IPS-18c (cell line): ENCODE results near the gene RGS7.

ENCODE experiments used
- H3K4me3 ChIP-seq: 2 replicates; pipeline ENCODE4 v1.7.0; 2013; ENCODE audit warnings: low read depth, mild to moderate bottlenecking, low read length, moderate library complexity; ENCODE audit not compliant: insufficient read depth
- H3K9me3 ChIP-seq: one replicate; pipeline ENCODE4 v1.6.1; 2013; ENCODE audit warnings: mild to moderate bottlenecking, low read length, moderate library complexity; ENCODE audit not compliant: control insufficient read depth, insufficient read depth

RGS7 gene

GRCh38 chr1:241351841-241352240 is 5.2 kb downstream of the RGS7 start:
- no peaks in the 10 kb centered on the region for H3K9me3 ChIP-seq
- no peak overlapping the region for H3K4me3 ChIP-seq

- Histone ChIP-seq H3K9me3 (no peaks in the 10 kb centered on the region), H3K4me3 (no peak overlapping the region)
Measured at GRCh38 chr1:241343956-241344355, 13.0 kb downstream of the RGS7 start.

- H3K4me3 ChIP-seq = no peak overlapping the region
Measured at GRCh38 chr1:241336335-241336734, 20.7 kb downstream of the RGS7 start.

GRCh38 chr1:241332987-241333386 is 24.0 kb downstream of the RGS7 start:
- Histone ChIP-seq H3K4me3 (no peak overlapping the region), H3K9me3 (no peaks in the 10 kb centered on the region)

More at GRCh38 chr1:241336335-241336734, 20.7 kb downstream of the RGS7 start:
- no peaks in the 10 kb centered on the region for H3K9me3 ChIP-seq

GRCh38 chr1:241332037-241332409 is 25.0 kb downstream of the RGS7 start:
- Histone ChIP-seq H3K9me3 (no peaks in the 10 kb centered on the region), H3K4me3 (no peak overlapping the region)

GRCh38 chr1:241331328-241332036 is 25.5 kb downstream of the RGS7 start:
- Histone ChIP-seq H3K9me3 (no peaks in the 10 kb centered on the region), H3K4me3 (no peak overlapping the region)

GRCh38 chr1:241330619-241331327 is 26.2 kb downstream of the RGS7 start:
- no peaks in the 10 kb centered on the region for H3K9me3 ChIP-seq

GRCh38 chr1:241325456-241325855 is 31.5 kb downstream of the RGS7 start:
- no peaks in the 10 kb centered on the region for H3K9me3 ChIP-seq

More at GRCh38 chr1:241330619-241331327, 26.2 kb downstream of the RGS7 start:
- no peak overlapping the region for H3K4me3 ChIP-seq

GRCh38 chr1:241323514-241324195 is 33.4 kb downstream of the RGS7 start:
- no peaks in the 10 kb centered on the region for H3K9me3 ChIP-seq
- no peak overlapping the region for H3K4me3 ChIP-seq

More at GRCh38 chr1:241325456-241325855, 31.5 kb downstream of the RGS7 start:
- H3K4me3 ChIP-seq = no peak overlapping the region

- Histone ChIP-seq H3K9me3 (no peaks in the 10 kb centered on the region), H3K4me3 (no peak overlapping the region)
Measured at GRCh38 chr1:241317676-241318075, 39.3 kb downstream of the RGS7 start.

GRCh38 chr1:241316372-241316771 is 40.6 kb downstream of the RGS7 start:
- Histone ChIP-seq H3K4me3 (no peak overlapping the region), H3K9me3 (no peaks in the 10 kb centered on the region)

- no peaks in the 10 kb centered on the region for H3K9me3 ChIP-seq
- no peak overlapping the region for H3K4me3 ChIP-seq
Measured at GRCh38 chr1:241311056-241311746, 45.8 kb downstream of the RGS7 start.

GRCh38 chr1:241310451-241310850 is 46.6 kb downstream of the RGS7 start:
- Histone ChIP-seq H3K4me3 (no peak overlapping the region), H3K9me3 (no peaks in the 10 kb centered on the region)

- no peak overlapping the region for H3K4me3 ChIP-seq
- no peaks in the 10 kb centered on the region for H3K9me3 ChIP-seq
Measured at GRCh38 chr1:241309651-241310050, 47.4 kb downstream of the RGS7 start.

GRCh38 chr1:241308471-241308870 is 48.5 kb downstream of the RGS7 start:
- Histone ChIP-seq H3K4me3 (no peak overlapping the region), H3K9me3 (peaks cover 3% of the 10 kb centered on the region)

- H3K4me3 ChIP-seq = no peak overlapping the region
- peaks cover 3% of the 10 kb centered on the region for H3K9me3 ChIP-seq
Measured at GRCh38 chr1:241308011-241308410, 49.0 kb downstream of the RGS7 start.

GRCh38 chr1:241306125-241306790 is 50.7 kb downstream of the RGS7 start:
- no peak overlapping the region for H3K4me3 ChIP-seq
- H3K9me3 ChIP-seq = peaks cover 8% of the 10 kb centered on the region
